SU-DHL-6 (cell line): ENCODE results near the gene RAC2.
A peak's percentile ranks its signal among the peaks of the same experiment; 100 is the strongest.

Source experiments
- H2AFZ ChIP-seq: fragments of 200-600 bp; sonication (generic); 2 replicates; pipeline ENCODE4 v1.6.1; 2014; ENCODE audit warnings: low read depth, mild to moderate bottlenecking, moderate library complexity, mixed read lengths, antibody characterized with exemption, low read length; ENCODE audit not compliant: severe bottlenecking
- H3F3A ChIP-seq: fragments of 200-600 bp; shearing (Covaris generic); 2 replicates; pipeline ENCODE4 v1.6.0; 2016; ENCODE audit warnings: antibody characterized with exemption, mild to moderate bottlenecking; ENCODE audit not compliant: insufficient read depth
- H3K27ac ChIP-seq: fragments of 200-600 bp; sonication (generic); 2 replicates; pipeline ENCODE4 v1.5.1; 2016; ENCODE audit warnings: low read depth, mild to moderate bottlenecking, low read length, moderate library complexity, mixed read lengths
- H3K27me3 ChIP-seq: fragments of 200-600 bp; sonication (generic), shearing (Covaris generic); 2 replicates; pipeline ENCODE4 v1.6.0; 2014; ENCODE audit warnings: mild to moderate bottlenecking, low read length
- H3K36me3 ChIP-seq: fragments of 200-600 bp; sonication (generic); 2 replicates; pipeline ENCODE4 v1.6.1; 2014; ENCODE audit warnings: mild to moderate bottlenecking, low read length, mixed read lengths
- H3K4me2 ChIP-seq: fragments of 300-600, 200-600 bp; shearing (Covaris generic), sonication (generic); 2 replicates; pipeline ENCODE4 v1.6.0; 2014; ENCODE audit warnings: low read length, low read depth, mild to moderate bottlenecking; ENCODE audit not compliant: poor library complexity, severe bottlenecking
- H3K4me3 ChIP-seq: fragments of 200-600 bp; sonication (generic); 2 replicates; pipeline ENCODE4 v1.5.1; 2014; ENCODE audit warnings: antibody characterized with exemption, low read length, mild to moderate bottlenecking, mixed read lengths; ENCODE audit not compliant: insufficient read depth, poor library complexity, severe bottlenecking
- H3K79me2 ChIP-seq: fragments of 200-600 bp; sonication (generic); 2 replicates; pipeline ENCODE4 v1.6.1; 2014; ENCODE audit warnings: mild to moderate bottlenecking, low read length, moderate library complexity; ENCODE audit not compliant: insufficient read depth
- H3K9ac ChIP-seq: fragments of 200-600 bp; sonication (generic); 2 replicates; pipeline ENCODE4 v1.7.0; 2014; ENCODE audit warnings: mild to moderate bottlenecking, low read length
- H3K9me2 ChIP-seq: fragments of 200-600 bp; sonication (generic); replicated peaks from 2 replicates; pipeline ENCODE4 v1.6.1; 2014; ENCODE audit warnings: low read length; ENCODE audit not compliant: insufficient read depth
- H3K9me3 ChIP-seq: fragments of 200-600 bp; sonication (generic); 2 replicates; pipeline ENCODE4 v1.6.1; 2014; ENCODE audit warnings: low read length, mixed read lengths; ENCODE audit not compliant: insufficient read depth
- H4K20me1 ChIP-seq: fragments of 200-600 bp; sonication (generic); 2 replicates; pipeline ENCODE4 v1.6.1; 2014; ENCODE audit warnings: low read depth, mild to moderate bottlenecking, antibody characterized with exemption, low read length, moderate library complexity, mixed read lengths
- CTCF ChIP-seq: fragments of 200-600 bp; sonication (generic); IDR thresholded peaks from one replicate; pipeline ENCODE4 v1.5.1; 2017; ENCODE audit warnings: antibody characterized with exemption, mild to moderate bottlenecking, low read length, moderate library complexity; ENCODE audit not compliant: insufficient read depth, poor library complexity, severe bottlenecking
- EZH2phosphoT487 ChIP-seq: fragments of 200-600 bp; sonication (generic), shearing (Covaris generic); conservative IDR thresholded peaks from 2 replicates; pipeline ENCODE4 v1.6.1; 2018; ENCODE audit warnings: mild to moderate bottlenecking, antibody characterized with exemption, low read length, moderate library complexity, mixed read lengths

The RAC2 gene

GRCh38 chr22:37282385-37282677, 38.3 kb upstream of the RAC2 start, which contains the start of gene CYTH4:
Gene CYTH4 (plus strand): TSS chr22:37282508. CDS start chr22:37282570, 62 bp downstream.
- H3K9ac ChIP-seq, result peak within 1 kb of the TSS; percentile 45
- peaks cover 24% of the 10 kb centered on the region for H3F3A ChIP-seq
- no peaks in the 10 kb centered on the region for H3K79me2 ChIP-seq
- no peaks in the 10 kb centered on the region for H4K20me1 ChIP-seq
- H3K27ac ChIP-seq, result peak within 1 kb of the TSS; percentile 87
- TF ChIP-seq CTCF, result no peak
- no peak for TF ChIP-seq EZH2phosphoT487
- peak within 1 kb of the TSS; percentile 37 for H3K4me3 ChIP-seq
- H3K36me3 ChIP-seq, result no peaks in the 10 kb centered on the region
- H2AFZ ChIP-seq, result no peak within 1 kb of the TSS
- no peaks in the 10 kb centered on the region for H3K27me3 ChIP-seq
- H3K9me3 ChIP-seq, result no peaks in the 10 kb centered on the region
- H3K9me2 ChIP-seq, result no peaks in the 10 kb centered on the region
- H3K4me2 ChIP-seq, result peak within 1 kb of the TSS; percentile 61

GRCh38 chr22:37281646-37282384, 37.7 kb upstream of the RAC2 start:
- Histone ChIP-seq H2AFZ (no peak overlapping the region), H3K4me3 (peak overlapping the region; percentile 37), H3K9ac (peak overlapping the region; percentile 45)

GRCh38 chr22:37281195-37281594, 37.1 kb upstream of the RAC2 start:
- Histone ChIP-seq H3K27ac (no peak overlapping the region), H2AFZ (no peak overlapping the region), H3K27me3 (no peaks in the 10 kb centered on the region), H3K9me3 (no peaks in the 10 kb centered on the region), H3K79me2 (no peaks in the 10 kb centered on the region), H3K36me3 (no peaks in the 10 kb centered on the region), H4K20me1 (no peaks in the 10 kb centered on the region), H3K4me2 (no peak overlapping the region), H3K4me3 (no peak overlapping the region), H3K9ac (no peak overlapping the region), H3K9me2 (no peaks in the 10 kb centered on the region), H3F3A (peaks cover 24% of the 10 kb centered on the region)
- no peak for TF ChIP-seq CTCF
- TF ChIP-seq EZH2phosphoT487, result no peak

More at GRCh38 chr22:37281646-37282384, 37.7 kb upstream of the RAC2 start:
- Histone ChIP-seq H3K27me3 (no peaks in the 10 kb centered on the region), H3K36me3 (no peaks in the 10 kb centered on the region), H3F3A (peaks cover 24% of the 10 kb centered on the region), H3K4me2 (peak overlapping the region; percentile 61), H3K9me3 (no peaks in the 10 kb centered on the region), H4K20me1 (no peaks in the 10 kb centered on the region), H3K79me2 (no peaks in the 10 kb centered on the region), H3K27ac (no peak overlapping the region), H3K9me2 (no peaks in the 10 kb centered on the region)
- no peak for TF ChIP-seq CTCF
- TF ChIP-seq EZH2phosphoT487, result no peak
